ENCODE results near the gene LEPR. TPM values are rescaled to one million over a fixed set of nuclear protein-coding genes. Genes with fewer than 3 reads are reported as not detected.

Gene LEPR
- total and polyA plus RNA-seq, 4 donors, result 42.0 to 103 (median 72.7) TPM

DNA sequence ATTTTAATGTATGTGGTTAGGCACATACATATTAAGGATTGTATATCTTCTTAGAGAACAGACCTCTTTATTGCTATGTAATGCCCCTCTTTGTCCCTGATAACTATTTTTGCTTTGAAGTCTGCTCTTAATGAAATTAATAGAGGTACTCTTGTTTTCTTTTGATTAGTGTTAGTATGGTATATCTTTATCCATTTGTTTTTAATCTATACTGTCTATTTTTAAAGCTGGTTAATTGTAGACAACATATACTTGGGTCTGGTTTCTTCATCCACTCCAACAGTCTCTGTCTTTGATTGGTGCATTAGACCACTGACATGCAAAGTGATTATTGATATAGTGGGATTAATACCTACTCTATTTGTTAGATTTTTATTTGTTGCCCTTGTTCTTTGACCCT is 36.0 kb downstream of the LEPR start:
- Histone ChIP-seq H3K4me1 (ENCODE audit: control insufficient read depth in 4 of 4, insufficient read depth in 4 of 4, low read length in 3 of 4) (peaks cover 0 to 3% (median 0%) of the 10 kb centered on the region in 4 donors), H3K9me3 (ENCODE audit: control insufficient read depth in 4 of 4, low read length in 3 of 4) (no peaks in the 10 kb centered on the region), H3K27me3 (ENCODE audit: control insufficient read depth in 4 of 4, insufficient read depth in 4 of 4, low read length in 3 of 4) (no peaks in the 10 kb centered on the region), H3K36me3 (ENCODE audit: control insufficient read depth in 4 of 4, insufficient read depth in 3 of 4, low read depth in 1 of 4, low read length in 3 of 4) (no peaks in the 10 kb centered on the region), H3K9ac (ENCODE audit: low read depth in 1 of 2, low read length in 2 of 2) (no peak overlapping the region), H3K27ac (ENCODE audit: low read depth in 1 of 2, low read length in 2 of 2) (no peak overlapping the region), H3K4me3 (ENCODE audit: low read depth in 1 of 3, low read length in 3 of 3) (no peak overlapping the region)
- DNase-seq (ENCODE audit: low spot score), result no peak
- TF ChIP-seq YY1 (IDR thresholded peaks at IDR 0.05), result no peak
- TF ChIP-seq, protein P1, sequence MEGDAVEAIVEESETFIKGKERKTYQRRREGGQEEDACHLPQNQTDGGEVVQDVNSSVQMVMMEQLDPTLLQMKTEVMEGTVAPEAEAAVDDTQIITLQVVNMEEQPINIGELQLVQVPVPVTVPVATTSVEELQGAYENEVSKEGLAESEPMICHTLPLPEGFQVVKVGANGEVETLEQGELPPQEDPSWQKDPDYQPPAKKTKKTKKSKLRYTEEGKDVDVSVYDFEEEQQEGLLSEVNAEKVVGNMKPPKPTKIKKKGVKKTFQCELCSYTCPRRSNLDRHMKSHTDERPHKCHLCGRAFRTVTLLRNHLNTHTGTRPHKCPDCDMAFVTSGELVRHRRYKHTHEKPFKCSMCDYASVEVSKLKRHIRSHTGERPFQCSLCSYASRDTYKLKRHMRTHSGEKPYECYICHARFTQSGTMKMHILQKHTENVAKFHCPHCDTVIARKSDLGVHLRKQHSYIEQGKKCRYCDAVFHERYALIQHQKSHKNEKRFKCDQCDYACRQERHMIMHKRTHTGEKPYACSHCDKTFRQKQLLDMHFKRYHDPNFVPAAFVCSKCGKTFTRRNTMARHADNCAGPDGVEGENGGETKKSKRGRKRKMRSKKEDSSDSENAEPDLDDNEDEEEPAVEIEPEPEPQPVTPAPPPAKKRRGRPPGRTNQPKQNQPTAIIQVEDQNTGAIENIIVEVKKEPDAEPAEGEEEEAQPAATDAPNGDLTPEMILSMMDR (IDR thresholded peaks at IDR 0.05; ENCODE audit: low read depth, low read length, missing input control), result no peak
- TF ChIP-seq JUND (IDR thresholded peaks at IDR 0.05), result no peak
- no peak for TF ChIP-seq FOXA1 (IDR thresholded peaks at IDR 0.05)
- TF ChIP-seq RXRA (IDR thresholded peaks at IDR 0.05), result no peak
- no peak for TF ChIP-seq HNF4A (conservative IDR thresholded peaks at IDR 0.05)
- no peak for TF ChIP-seq NR2F2 (IDR thresholded peaks at IDR 0.05)
- TF ChIP-seq, protein P2, sequence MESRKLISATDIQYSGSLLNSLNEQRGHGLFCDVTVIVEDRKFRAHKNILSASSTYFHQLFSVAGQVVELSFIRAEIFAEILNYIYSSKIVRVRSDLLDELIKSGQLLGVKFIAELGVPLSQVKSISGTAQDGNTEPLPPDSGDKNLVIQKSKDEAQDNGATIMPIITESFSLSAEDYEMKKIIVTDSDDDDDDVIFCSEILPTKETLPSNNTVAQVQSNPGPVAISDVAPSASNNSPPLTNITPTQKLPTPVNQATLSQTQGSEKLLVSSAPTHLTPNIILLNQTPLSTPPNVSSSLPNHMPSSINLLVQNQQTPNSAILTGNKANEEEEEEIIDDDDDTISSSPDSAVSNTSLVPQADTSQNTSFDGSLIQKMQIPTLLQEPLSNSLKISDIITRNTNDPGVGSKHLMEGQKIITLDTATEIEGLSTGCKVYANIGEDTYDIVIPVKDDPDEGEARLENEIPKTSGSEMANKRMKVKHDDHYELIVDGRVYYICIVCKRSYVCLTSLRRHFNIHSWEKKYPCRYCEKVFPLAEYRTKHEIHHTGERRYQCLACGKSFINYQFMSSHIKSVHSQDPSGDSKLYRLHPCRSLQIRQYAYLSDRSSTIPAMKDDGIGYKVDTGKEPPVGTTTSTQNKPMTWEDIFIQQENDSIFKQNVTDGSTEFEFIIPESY (IDR thresholded peaks at IDR 0.05), result no peak
- no peak for TF ChIP-seq EGR1 (IDR thresholded peaks at IDR 0.05; ENCODE audit: low read depth in 2 of 2)
- TF ChIP-seq SP1 (IDR thresholded peaks at IDR 0.05), result no peak
- no peak for TF ChIP-seq RAD21 (IDR thresholded peaks at IDR 0.05)
- TF ChIP-seq, protein P3, sequence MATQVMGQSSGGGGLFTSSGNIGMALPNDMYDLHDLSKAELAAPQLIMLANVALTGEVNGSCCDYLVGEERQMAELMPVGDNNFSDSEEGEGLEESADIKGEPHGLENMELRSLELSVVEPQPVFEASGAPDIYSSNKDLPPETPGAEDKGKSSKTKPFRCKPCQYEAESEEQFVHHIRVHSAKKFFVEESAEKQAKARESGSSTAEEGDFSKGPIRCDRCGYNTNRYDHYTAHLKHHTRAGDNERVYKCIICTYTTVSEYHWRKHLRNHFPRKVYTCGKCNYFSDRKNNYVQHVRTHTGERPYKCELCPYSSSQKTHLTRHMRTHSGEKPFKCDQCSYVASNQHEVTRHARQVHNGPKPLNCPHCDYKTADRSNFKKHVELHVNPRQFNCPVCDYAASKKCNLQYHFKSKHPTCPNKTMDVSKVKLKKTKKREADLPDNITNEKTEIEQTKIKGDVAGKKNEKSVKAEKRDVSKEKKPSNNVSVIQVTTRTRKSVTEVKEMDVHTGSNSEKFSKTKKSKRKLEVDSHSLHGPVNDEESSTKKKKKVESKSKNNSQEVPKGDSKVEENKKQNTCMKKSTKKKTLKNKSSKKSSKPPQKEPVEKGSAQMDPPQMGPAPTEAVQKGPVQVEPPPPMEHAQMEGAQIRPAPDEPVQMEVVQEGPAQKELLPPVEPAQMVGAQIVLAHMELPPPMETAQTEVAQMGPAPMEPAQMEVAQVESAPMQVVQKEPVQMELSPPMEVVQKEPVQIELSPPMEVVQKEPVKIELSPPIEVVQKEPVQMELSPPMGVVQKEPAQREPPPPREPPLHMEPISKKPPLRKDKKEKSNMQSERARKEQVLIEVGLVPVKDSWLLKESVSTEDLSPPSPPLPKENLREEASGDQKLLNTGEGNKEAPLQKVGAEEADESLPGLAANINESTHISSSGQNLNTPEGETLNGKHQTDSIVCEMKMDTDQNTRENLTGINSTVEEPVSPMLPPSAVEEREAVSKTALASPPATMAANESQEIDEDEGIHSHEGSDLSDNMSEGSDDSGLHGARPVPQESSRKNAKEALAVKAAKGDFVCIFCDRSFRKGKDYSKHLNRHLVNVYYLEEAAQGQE (IDR thresholded peaks at IDR 0.05), result no peak
- no peak for TF ChIP-seq HNF4G (IDR thresholded peaks at IDR 0.05)
- TF ChIP-seq FOXA2 (IDR thresholded peaks at IDR 0.05), result no peak
- TF ChIP-seq TAF1 (conservative IDR thresholded peaks at IDR 0.05), result no peak
- TF ChIP-seq, protein P4, sequence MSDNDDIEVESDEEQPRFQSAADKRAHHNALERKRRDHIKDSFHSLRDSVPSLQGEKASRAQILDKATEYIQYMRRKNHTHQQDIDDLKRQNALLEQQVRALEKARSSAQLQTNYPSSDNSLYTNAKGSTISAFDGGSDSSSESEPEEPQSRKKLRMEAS (IDR thresholded peaks at IDR 0.05), result no peak
- TF ChIP-seq, protein P5, sequence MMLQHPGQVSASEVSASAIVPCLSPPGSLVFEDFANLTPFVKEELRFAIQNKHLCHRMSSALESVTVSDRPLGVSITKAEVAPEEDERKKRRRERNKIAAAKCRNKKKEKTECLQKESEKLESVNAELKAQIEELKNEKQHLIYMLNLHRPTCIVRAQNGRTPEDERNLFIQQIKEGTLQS (IDR thresholded peaks at IDR 0.05), result no peak
- TF ChIP-seq GABPA (IDR thresholded peaks at IDR 0.05 in 1 of 2, conservative IDR thresholded peaks at IDR 0.05 in 1 of 2), result no peak

Data from liver (tissue), 9 donors.